Measurements from ENCODE around the gene RUNX2. TPM values are rescaled to one million over a fixed set of nuclear protein-coding genes. Genes with fewer than 3 reads are reported as not detected.

Gene RUNX2
- total RNA-seq, 1 donor from 2014 or later: not detected

DNA sequence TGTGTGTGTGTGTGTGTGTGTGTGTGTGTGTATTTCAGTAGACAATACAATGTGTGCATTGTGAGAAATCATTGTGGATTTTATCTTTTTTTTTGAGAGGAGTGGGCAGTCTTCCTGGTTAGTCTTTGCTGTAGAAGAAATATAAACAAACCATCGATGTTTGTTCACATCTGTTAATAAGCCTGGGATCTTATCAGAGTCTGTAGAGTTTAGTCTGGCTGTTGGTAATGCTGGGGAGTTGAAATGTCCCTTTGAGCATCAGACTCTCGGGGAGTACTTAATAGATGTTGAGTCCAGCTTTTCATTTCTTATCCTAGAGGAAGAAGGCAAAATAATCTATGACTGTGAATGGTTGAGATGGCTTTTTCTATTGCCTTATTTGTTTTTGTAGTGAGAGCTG is 146.2 kb downstream of the RUNX2 start:
- no peaks in the 10 kb centered on the region for H3K4me1 Mint-ChIP-seq (ENCODE audit: low read depth, unreplicated experiment)
- no peaks in the 10 kb centered on the region for H3K36me3 Mint-ChIP-seq (ENCODE audit: unreplicated experiment)
- no peak overlapping the region for H3K4me3 Mint-ChIP-seq (ENCODE audit: unreplicated experiment)
- no peak overlapping the region for H3K27ac Mint-ChIP-seq (ENCODE audit: unreplicated experiment)
- H3K9me3 Mint-ChIP-seq (ENCODE audit: unreplicated experiment): no peaks in the 10 kb centered on the region
- TF ChIP-seq, protein P1, sequence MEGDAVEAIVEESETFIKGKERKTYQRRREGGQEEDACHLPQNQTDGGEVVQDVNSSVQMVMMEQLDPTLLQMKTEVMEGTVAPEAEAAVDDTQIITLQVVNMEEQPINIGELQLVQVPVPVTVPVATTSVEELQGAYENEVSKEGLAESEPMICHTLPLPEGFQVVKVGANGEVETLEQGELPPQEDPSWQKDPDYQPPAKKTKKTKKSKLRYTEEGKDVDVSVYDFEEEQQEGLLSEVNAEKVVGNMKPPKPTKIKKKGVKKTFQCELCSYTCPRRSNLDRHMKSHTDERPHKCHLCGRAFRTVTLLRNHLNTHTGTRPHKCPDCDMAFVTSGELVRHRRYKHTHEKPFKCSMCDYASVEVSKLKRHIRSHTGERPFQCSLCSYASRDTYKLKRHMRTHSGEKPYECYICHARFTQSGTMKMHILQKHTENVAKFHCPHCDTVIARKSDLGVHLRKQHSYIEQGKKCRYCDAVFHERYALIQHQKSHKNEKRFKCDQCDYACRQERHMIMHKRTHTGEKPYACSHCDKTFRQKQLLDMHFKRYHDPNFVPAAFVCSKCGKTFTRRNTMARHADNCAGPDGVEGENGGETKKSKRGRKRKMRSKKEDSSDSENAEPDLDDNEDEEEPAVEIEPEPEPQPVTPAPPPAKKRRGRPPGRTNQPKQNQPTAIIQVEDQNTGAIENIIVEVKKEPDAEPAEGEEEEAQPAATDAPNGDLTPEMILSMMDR (IDR thresholded peaks at IDR 0.05; ENCODE audit: partially characterized antibody, unreplicated experiment): no peak
- H3K27me3 Mint-ChIP-seq (ENCODE audit: unreplicated experiment): peaks cover 2% of the 10 kb centered on the region
- no peak for DNase-seq

DNA sequence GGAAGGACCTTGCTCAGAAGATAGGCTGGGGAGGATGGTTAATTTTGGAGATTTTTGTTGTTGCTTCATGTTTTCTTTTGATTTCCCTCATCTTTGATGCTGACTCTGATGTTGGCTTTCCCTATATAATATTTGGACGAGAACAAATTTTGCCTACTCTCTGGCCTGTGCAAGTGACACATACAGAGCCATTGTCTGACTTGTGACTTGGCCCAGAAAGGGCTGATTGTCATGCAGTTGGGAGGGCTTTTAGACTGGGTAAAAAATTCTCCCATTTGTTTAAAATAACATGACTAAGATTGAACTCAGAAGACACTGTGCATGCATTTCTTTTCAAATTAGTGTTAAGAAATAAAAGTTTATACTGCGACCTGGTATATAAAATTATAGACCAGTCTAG is 148.2 kb downstream of the RUNX2 start:
- Mint-ChIP-seq H3K27ac (ENCODE audit: unreplicated experiment) (no peak overlapping the region), H3K9me3 (ENCODE audit: unreplicated experiment) (no peaks in the 10 kb centered on the region), H3K27me3 (ENCODE audit: unreplicated experiment) (peaks cover 2% of the 10 kb centered on the region), H3K4me3 (ENCODE audit: unreplicated experiment) (no peak overlapping the region), H3K36me3 (ENCODE audit: unreplicated experiment) (no peaks in the 10 kb centered on the region), H3K4me1 (ENCODE audit: low read depth, unreplicated experiment) (no peaks in the 10 kb centered on the region)
- DNase-seq: no peak
- TF ChIP-seq, protein P1 (IDR thresholded peaks at IDR 0.05; ENCODE audit: partially characterized antibody, unreplicated experiment): no peak

DNA sequence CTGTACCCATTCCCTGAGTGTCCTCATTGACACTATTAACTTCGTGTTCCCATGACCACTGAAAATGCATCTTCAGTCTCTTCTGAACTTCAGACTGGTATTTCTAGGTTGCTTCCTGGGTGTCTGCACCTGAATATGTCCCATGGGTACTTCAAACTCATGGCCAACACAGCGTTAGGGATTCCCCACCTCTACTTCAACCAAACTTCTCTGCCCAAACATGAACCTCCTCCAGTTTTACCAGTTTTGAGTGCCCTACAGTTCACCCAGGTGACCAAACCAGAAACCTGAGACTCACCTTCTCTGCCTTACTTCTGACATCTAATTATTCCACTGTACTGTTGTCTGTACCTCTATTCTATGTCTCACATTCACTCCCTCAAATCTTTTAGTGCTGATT is 149.1 kb downstream of the RUNX2 start:
- DNase-seq: no peak
- H3K36me3 Mint-ChIP-seq (ENCODE audit: unreplicated experiment): no peaks in the 10 kb centered on the region
- H3K9me3 Mint-ChIP-seq (ENCODE audit: unreplicated experiment): no peaks in the 10 kb centered on the region
- H3K4me3 Mint-ChIP-seq (ENCODE audit: unreplicated experiment): no peak overlapping the region
- TF ChIP-seq, protein P1 (IDR thresholded peaks at IDR 0.05; ENCODE audit: partially characterized antibody, unreplicated experiment): no peak
- H3K27me3 Mint-ChIP-seq (ENCODE audit: unreplicated experiment): no peaks in the 10 kb centered on the region
- H3K27ac Mint-ChIP-seq (ENCODE audit: unreplicated experiment): no peak overlapping the region
- H3K4me1 Mint-ChIP-seq (ENCODE audit: low read depth, unreplicated experiment): no peaks in the 10 kb centered on the region

DNA sequence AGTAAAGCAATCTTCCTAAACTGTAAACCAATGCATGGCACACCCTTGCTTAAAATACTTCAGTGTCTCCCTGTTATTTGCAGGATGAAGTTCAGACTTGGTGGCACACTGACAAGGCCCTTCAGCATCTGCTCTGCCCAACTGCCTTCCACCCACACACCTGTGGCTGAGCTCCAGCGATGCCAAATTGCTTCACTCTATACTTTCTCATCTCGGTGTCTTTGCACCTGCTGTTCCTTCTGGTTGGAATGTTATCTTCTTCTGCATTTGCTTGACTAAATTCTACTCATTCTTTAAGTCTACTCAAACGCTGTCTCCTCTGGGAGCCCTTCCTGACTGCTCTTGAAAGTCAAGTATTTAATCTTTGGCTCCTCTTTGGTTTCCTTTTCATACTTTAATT is 149.7 kb downstream of the RUNX2 start:
- TF ChIP-seq, protein P1 (IDR thresholded peaks at IDR 0.05; ENCODE audit: partially characterized antibody, unreplicated experiment): no peak

DNA sequence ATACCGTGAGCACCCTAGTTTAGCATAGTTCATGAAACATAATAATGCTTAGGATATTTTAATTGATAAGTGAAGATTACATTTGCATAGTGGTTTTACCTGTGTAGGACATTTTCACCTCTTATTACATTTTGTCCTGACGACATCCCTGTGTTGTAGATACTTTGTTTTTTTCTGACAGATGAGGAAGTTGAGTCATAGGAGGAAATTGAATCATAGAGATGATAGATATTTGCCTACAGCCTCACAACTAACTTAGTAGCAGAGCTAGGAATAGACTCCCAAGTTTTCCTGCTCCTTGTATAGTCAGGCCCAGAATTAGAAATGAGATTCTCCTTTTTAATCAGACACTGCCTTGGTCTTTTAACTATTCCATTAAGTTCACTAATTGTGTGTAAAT is 150.1 kb downstream of the RUNX2 start:
- H3K4me3 Mint-ChIP-seq (ENCODE audit: unreplicated experiment): no peak overlapping the region
- TF ChIP-seq, protein P1 (IDR thresholded peaks at IDR 0.05; ENCODE audit: partially characterized antibody, unreplicated experiment): no peak
- H3K27ac Mint-ChIP-seq (ENCODE audit: unreplicated experiment): no peak overlapping the region
- H3K27me3 Mint-ChIP-seq (ENCODE audit: unreplicated experiment): no peaks in the 10 kb centered on the region
- H3K36me3 Mint-ChIP-seq (ENCODE audit: unreplicated experiment): no peaks in the 10 kb centered on the region
- H3K4me1 Mint-ChIP-seq (ENCODE audit: low read depth, unreplicated experiment): no peaks in the 10 kb centered on the region
- DNase-seq: no peak
- no peaks in the 10 kb centered on the region for H3K9me3 Mint-ChIP-seq (ENCODE audit: unreplicated experiment)

More for the DNA sequence above, 149.7 kb downstream of the RUNX2 start:
- Mint-ChIP-seq H3K4me1 (ENCODE audit: low read depth, unreplicated experiment) (no peaks in the 10 kb centered on the region), H3K27ac (ENCODE audit: unreplicated experiment) (no peak overlapping the region), H3K27me3 (ENCODE audit: unreplicated experiment) (no peaks in the 10 kb centered on the region), H3K4me3 (ENCODE audit: unreplicated experiment) (no peak overlapping the region), H3K9me3 (ENCODE audit: unreplicated experiment) (no peaks in the 10 kb centered on the region), H3K36me3 (ENCODE audit: unreplicated experiment) (no peaks in the 10 kb centered on the region)
- DNase-seq: no peak
